Natural killer cell (primary cell): Measurements from ENCODE around the gene NDUFA6. TPM values are rescaled to one million over a fixed set of nuclear protein-coding genes. Genes with fewer than 3 reads are reported as not detected.

Experiments
- ATAC-seq, 3 donors: fragments of 150-1000 bp in 2 of 3; fragments of 200-7000 bp in 1 of 3; cut with Tn5 transposase; 1 replicate in 1 of 3; 2 replicates in 2 of 3; pipeline ENCODE4 v1.10.0; 2021; ENCODE audit warnings: mild to moderate bottlenecking in 2 of 3, moderate library complexity in 2 of 3
- DNase-seq, 2 donors: peaks; one replicate each; pipeline versions ENCODE4 v3.0.0 to v3.0.0-alpha.2; 2013 to 2021; ENCODE audit warnings: mixed read lengths in 1 of 2
- H3K27ac ChIP-seq: one replicate; pipeline ENCODE4 v1.5.1; 2013; ENCODE audit warnings: mild to moderate bottlenecking, low read length
- H3K27me3 ChIP-seq: one replicate; pipeline ENCODE4 v1.6.1; 2013; ENCODE audit warnings: low read length; ENCODE audit not compliant: control insufficient read depth, insufficient read depth
- H3K36me3 ChIP-seq: one replicate; pipeline ENCODE4 v1.6.1; 2013; ENCODE audit warnings: low read length; ENCODE audit not compliant: control insufficient read depth, insufficient read depth
- H3K4me1 ChIP-seq: one replicate; pipeline ENCODE4 v1.6.1; 2013; ENCODE audit warnings: low read length; ENCODE audit not compliant: control insufficient read depth, insufficient read depth
- H3K4me3 ChIP-seq: one replicate; pipeline ENCODE4 v1.5.1; 2013; ENCODE audit warnings: low read length
- H3K9me3 ChIP-seq: one replicate; pipeline ENCODE4 v1.6.1; 2013; ENCODE audit warnings: low read length; ENCODE audit not compliant: control insufficient read depth, insufficient read depth
- H3K27ac Mint-ChIP-seq, 2 donors: one replicate each; pipeline ENCODE4 v1.8.0; 2022; ENCODE audit warnings: mild to moderate bottlenecking in 2 of 2, mixed read lengths in 2 of 2, moderate library complexity in 1 of 2
- H3K27me3 Mint-ChIP-seq, 2 donors: one replicate each; pipeline ENCODE4 v1.8.0; 2022; ENCODE audit warnings: low read depth in 2 of 2, mixed read lengths in 2 of 2
- H3K36me3 Mint-ChIP-seq: one replicate; pipeline ENCODE4 v1.8.0; 2022; ENCODE audit warnings: mixed read lengths
- H3K4me1 Mint-ChIP-seq, 2 donors: one replicate each; pipeline ENCODE4 v1.8.0; 2022; ENCODE audit warnings: mixed read lengths in 2 of 2
- H3K4me3 Mint-ChIP-seq: one replicate; pipeline ENCODE4 v1.8.0; 2022; ENCODE audit warnings: mild to moderate bottlenecking, moderate library complexity, mixed read lengths
- H3K9me3 Mint-ChIP-seq, 2 donors: one replicate each; pipeline ENCODE4 v1.8.0; 2022; ENCODE audit warnings: mixed read lengths in 2 of 2
- CTCF ChIP-seq: fragments of 200-600 bp; IDR thresholded peaks from one replicate; pipeline ENCODE4 v1.8.0; 2022; ENCODE audit warnings: antibody characterized with exemption
- WGBS: methylation state at CpG from one replicate; pipeline ENCODE4 v1.1.7; 2013; ENCODE audit warnings: missing lambda C conversion rate; ENCODE audit not compliant: insufficient coverage; 5-methylcytosine and 5-hydroxymethylcytosine counted together
- intact Hi-C: fragments of 100-400 bp; cut with micrococcal nuclease; formaldehyde crosslinking; loops from one replicate; pipeline ENCODE4 v1.14.2; 2022
- total RNA-seq, 4 donors: library from RNA; stranded (reverse); fragments of 120-200 nt in 1 of 4; gene quantifications; one replicate each; pipeline versions ENCODE4 v1.2.3 to v1.2.4, GENCODE V29; 2013 to 2022

The NDUFA6 gene
- total RNA-seq, 3 donors from 2014 or later (not counting 1 experiment from before 2014, with no cell fraction given) = 50.4 to 69.7 (median 63.8) TPM

- intact Hi-C loops = loop anchor here (1.0 kb wide), 1 partner anchor 8 kb away; the partner anchor contains the start of gene NAGA
- no peak for DNase-seq
- Mint-ChIP-seq H3K4me1 (peaks cover 26 to 31% of the 10 kb centered on the region in 2 donors), H3K36me3 (no peaks in the 10 kb centered on the region), H3K9me3 (no peaks in the 10 kb centered on the region), H3K27me3 (no peaks in the 10 kb centered on the region), H3K4me3 (peak overlapping the region; percentile 96), H3K27ac (peak overlapping the region; percentile 97 to 100)
- TF ChIP-seq CTCF = no peak
- H3K27ac ChIP-seq = peak overlapping the region; percentile 99
- H3K36me3 ChIP-seq = peaks cover 16% of the 10 kb centered on the region
- 77% methylated on average over 24 of the region's 24 CpGs for WGBS
- peak overlapping the region; percentile 73 for H3K4me3 ChIP-seq
- H3K27me3 ChIP-seq = no peaks in the 10 kb centered on the region
- H3K9me3 ChIP-seq = no peaks in the 10 kb centered on the region
- no peak for ATAC-seq
- H3K4me1 ChIP-seq = peaks cover 30% of the 10 kb centered on the region
These were observed 11.9 kb downstream of the NDUFA6 start for GRCh38 chr22:42078469-42079318.

DNA sequence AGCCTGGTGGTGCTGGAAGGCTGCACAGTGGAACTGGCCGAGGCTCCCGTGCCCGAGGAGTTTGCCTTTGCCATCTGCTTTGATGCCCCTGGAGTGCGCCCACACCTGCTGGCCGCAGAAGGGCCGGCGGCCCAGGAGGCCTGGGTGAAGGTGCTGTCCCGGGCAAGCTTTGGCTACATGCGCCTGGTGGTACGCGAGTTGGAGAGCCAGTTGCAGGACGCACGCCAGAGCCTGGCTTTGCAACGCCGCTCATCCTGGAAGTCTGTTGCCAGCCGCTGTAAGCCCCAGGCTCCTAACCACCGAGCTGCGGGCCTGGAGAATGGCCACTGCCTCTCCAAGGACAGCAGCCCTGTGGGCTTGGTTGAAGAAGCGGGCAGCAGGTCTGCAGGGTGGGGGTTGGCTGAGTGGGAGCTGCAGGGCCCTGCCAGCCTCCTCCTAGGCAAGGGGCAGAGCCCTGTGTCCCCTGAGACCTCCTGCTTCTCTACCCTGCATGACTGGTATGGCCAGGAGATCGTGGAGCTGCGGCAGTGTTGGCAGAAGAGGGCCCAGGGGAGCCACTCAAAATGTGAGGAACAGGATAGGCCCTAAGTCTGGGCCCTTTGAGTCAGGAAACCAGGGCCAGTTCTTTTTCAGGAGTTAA is 13.0 kb downstream of the NDUFA6 start:
- H3K9me3 Mint-ChIP-seq = no peaks in the 10 kb centered on the region
- ATAC-seq = no peak
- WGBS = 95% methylated on average over 21 of the region's 21 CpGs
- H3K4me3 ChIP-seq = no peak overlapping the region
- no peak overlapping the region for H3K27ac ChIP-seq
- TF ChIP-seq CTCF = no peak
- DNase-seq = no peak
- peaks cover 6% of the 10 kb centered on the region for H3K36me3 ChIP-seq
- H3K9me3 ChIP-seq = no peaks in the 10 kb centered on the region
- H3K27ac Mint-ChIP-seq = peak overlapping the region; percentile 97 to 100
- H3K4me1 ChIP-seq = peaks cover 32% of the 10 kb centered on the region
- H3K27me3 ChIP-seq = no peaks in the 10 kb centered on the region
- H3K36me3 Mint-ChIP-seq = no peaks in the 10 kb centered on the region
- intact Hi-C loops = no loop called here
- H3K4me3 Mint-ChIP-seq = no peak overlapping the region
- peaks cover 23 to 35% of the 10 kb centered on the region in 2 donors for H3K4me1 Mint-ChIP-seq
- no peaks in the 10 kb centered on the region for H3K27me3 Mint-ChIP-seq

- no peak overlapping the region for H3K4me3 ChIP-seq
- peaks cover 32% of the 10 kb centered on the region for H3K4me1 ChIP-seq
- no peaks in the 10 kb centered on the region for H3K9me3 Mint-ChIP-seq
- peaks cover 20 to 32% of the 10 kb centered on the region in 2 donors for H3K4me1 Mint-ChIP-seq
- DNase-seq = no peak
- 95% methylated on average over 20 of the region's 20 CpGs for WGBS
- H3K36me3 ChIP-seq = peaks cover 2% of the 10 kb centered on the region
- no peak overlapping the region for H3K27ac Mint-ChIP-seq
- no peaks in the 10 kb centered on the region for H3K36me3 Mint-ChIP-seq
- no peak overlapping the region for H3K27ac ChIP-seq
- ATAC-seq = no peak
- no peak overlapping the region for H3K4me3 Mint-ChIP-seq
- TF ChIP-seq CTCF = no peak
- no peaks in the 10 kb centered on the region for H3K27me3 Mint-ChIP-seq
- no peaks in the 10 kb centered on the region for H3K9me3 ChIP-seq
- intact Hi-C loops = no loop called here
- H3K27me3 ChIP-seq = no peaks in the 10 kb centered on the region
These were observed 13.6 kb downstream of the NDUFA6 start for GRCh38 chr22:42076764-42077485.
